ENCODE results near the gene LMTK3. TPM values are rescaled to one million over a fixed set of nuclear protein-coding genes. Genes with fewer than 3 reads are reported as not detected.

Gene LMTK3
- total and polyA plus RNA-seq, 2 experiments from 2014 or later, result 1.3 to 3.7 TPM

DNA sequence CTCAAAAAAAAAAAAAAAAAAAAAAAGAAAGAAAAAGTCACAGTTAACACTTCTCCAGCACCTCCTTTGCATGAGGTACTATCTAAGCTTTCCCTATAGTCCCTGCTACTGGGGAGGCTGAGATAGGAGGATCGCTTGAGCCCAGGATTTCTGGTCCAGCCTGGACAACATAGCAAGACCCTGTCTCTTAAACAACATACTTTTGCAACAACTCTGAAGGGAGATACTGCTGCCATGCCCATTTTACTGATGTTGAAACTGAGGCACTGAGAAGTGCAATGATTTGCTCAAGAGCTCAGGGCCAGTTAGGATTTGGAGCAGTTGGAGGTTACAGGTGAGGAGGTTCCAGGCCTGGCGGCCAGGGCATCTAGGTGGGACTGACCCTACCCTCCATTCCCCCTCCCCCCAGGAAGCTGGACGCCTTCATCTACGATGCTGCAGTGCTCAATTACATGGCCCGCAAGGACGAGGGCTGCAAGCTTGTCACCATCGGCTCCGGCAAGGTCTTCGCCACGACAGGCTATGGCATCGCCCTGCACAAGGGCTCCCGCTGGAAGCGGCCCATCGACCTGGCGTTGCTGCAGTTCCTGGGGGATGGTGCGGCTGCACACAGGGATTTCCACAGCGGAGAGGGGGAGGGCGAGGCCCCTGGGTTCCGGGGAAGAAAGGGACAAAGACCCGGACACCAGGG is 70.1 kb downstream of the LMTK3 start:
- Histone ChIP-seq H3K4me1 (ENCODE audit: insufficient read depth) (peaks cover 7% of the 10 kb centered on the region), H3K9me3 (ENCODE audit: low read depth) (no peaks in the 10 kb centered on the region), H3K4me2 (no peak overlapping the region), H3K36me3 (replicated peaks; ENCODE audit: insufficient read depth, low read depth) (no peaks in the 10 kb centered on the region), H4K20me1 (ENCODE audit: insufficient read depth, poor library complexity, severe bottlenecking) (no peaks in the 10 kb centered on the region), H3K4me3 (no peak overlapping the region), H2AFZ (no peak overlapping the region), H3K27me3 (peaks cover 7% of the 10 kb centered on the region), H3K79me2 (peaks cover 4% of the 10 kb centered on the region), H3K27ac (no peak overlapping the region), H3K9me2 (replicated peaks; ENCODE audit: insufficient read depth) (no peaks in the 10 kb centered on the region)
- TF ChIP-seq, protein P1, sequence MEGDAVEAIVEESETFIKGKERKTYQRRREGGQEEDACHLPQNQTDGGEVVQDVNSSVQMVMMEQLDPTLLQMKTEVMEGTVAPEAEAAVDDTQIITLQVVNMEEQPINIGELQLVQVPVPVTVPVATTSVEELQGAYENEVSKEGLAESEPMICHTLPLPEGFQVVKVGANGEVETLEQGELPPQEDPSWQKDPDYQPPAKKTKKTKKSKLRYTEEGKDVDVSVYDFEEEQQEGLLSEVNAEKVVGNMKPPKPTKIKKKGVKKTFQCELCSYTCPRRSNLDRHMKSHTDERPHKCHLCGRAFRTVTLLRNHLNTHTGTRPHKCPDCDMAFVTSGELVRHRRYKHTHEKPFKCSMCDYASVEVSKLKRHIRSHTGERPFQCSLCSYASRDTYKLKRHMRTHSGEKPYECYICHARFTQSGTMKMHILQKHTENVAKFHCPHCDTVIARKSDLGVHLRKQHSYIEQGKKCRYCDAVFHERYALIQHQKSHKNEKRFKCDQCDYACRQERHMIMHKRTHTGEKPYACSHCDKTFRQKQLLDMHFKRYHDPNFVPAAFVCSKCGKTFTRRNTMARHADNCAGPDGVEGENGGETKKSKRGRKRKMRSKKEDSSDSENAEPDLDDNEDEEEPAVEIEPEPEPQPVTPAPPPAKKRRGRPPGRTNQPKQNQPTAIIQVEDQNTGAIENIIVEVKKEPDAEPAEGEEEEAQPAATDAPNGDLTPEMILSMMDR (IDR thresholded peaks at IDR 0.05; ENCODE audit: poor library complexity), result no peak
- TF ChIP-seq EZH2 (IDR thresholded peaks at IDR 0.05; ENCODE audit: borderline replicate concordance) (no peak), EZH2phosphoT487 (IDR thresholded peaks at IDR 0.05; ENCODE audit: low read depth, severe bottlenecking, unreplicated experiment) (no peak)
- DNase-seq (ENCODE audit: low spot score), result no peak
- 92% methylated on average over 19 of the region's 20 CpGs for WGBS (ENCODE audit: low lambda C conversion rate, missing lambda C conversion rate)

DNA sequence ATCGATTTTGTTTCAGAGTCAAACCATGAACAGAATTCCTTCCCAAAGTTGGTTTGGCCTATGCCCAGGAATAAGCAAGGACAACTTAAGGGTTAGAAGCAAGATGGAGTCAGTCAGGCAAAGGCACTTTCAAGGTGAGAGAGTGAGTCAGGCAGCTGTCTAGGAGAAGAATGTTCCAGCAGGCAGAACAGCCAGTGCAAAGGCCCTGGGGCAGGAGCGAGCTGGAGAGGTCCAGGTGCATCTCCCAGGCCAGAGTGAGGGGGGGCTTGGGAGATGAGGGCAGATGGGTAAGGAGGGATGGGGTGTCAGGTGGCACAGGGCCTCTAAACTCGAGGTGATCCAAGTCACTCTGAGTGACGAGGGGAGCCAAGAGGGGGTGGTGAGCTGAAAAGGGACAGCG is 75.0 kb downstream of the LMTK3 start:
- H3K9me2 ChIP-seq (replicated peaks; ENCODE audit: insufficient read depth), result no peaks in the 10 kb centered on the region
- TF ChIP-seq, protein P1 (IDR thresholded peaks at IDR 0.05; ENCODE audit: poor library complexity), result no peak
- TF ChIP-seq EZH2phosphoT487 (IDR thresholded peaks at IDR 0.05; ENCODE audit: low read depth, severe bottlenecking, unreplicated experiment), result no peak
- no peak for TF ChIP-seq EZH2 (IDR thresholded peaks at IDR 0.05; ENCODE audit: borderline replicate concordance)
- no peak overlapping the region for H3K4me3 ChIP-seq
- WGBS (ENCODE audit: low lambda C conversion rate, missing lambda C conversion rate), result 93% methylated on average over 5 of the region's 5 CpGs
- no peaks in the 10 kb centered on the region for H3K79me2 ChIP-seq
- H3K4me2 ChIP-seq, result no peak overlapping the region
- no peak overlapping the region for H2AFZ ChIP-seq
- H4K20me1 ChIP-seq (ENCODE audit: insufficient read depth, poor library complexity, severe bottlenecking), result no peaks in the 10 kb centered on the region
- H3K36me3 ChIP-seq (replicated peaks; ENCODE audit: insufficient read depth, low read depth), result no peaks in the 10 kb centered on the region
- no peak for DNase-seq (ENCODE audit: low spot score)
- H3K27me3 ChIP-seq, result peaks cover under 1% of the 10 kb centered on the region
- H3K27ac ChIP-seq, result no peak overlapping the region
- no peaks in the 10 kb centered on the region for H3K9me3 ChIP-seq (ENCODE audit: low read depth)
- H3K4me1 ChIP-seq (ENCODE audit: insufficient read depth), result no peaks in the 10 kb centered on the region

Other genes starting within 250 kb of the LMTK3 start
- gene ZNF114, start 241.8 kb downstream of the LMTK3 start, total RNA-seq, result 0.84 and 0.90 TPM in 2 replicates
- gene ZNF114, start 241.8 kb downstream of the LMTK3 start, polyA plus RNA-seq, result 1.6 and 3.0 TPM in 2 replicates
- 68.4 and 80.1 TPM in 2 replicates for gene EMP3, start 186.3 kb downstream of the LMTK3 start, total RNA-seq
- 379 and 381 TPM in 2 replicates for gene EMP3, start 186.3 kb downstream of the LMTK3 start, polyA plus RNA-seq
- 5.3 and 5.9 TPM in 2 replicates for gene TMEM143, start 147.9 kb downstream of the LMTK3 start, total RNA-seq
- 11.2 and 20.8 TPM in 2 replicates for gene TMEM143, start 147.9 kb downstream of the LMTK3 start, polyA plus RNA-seq
- not detected in 2 replicates for gene SYNGR4, start 147.5 kb downstream of the LMTK3 start, total RNA-seq
- gene SYNGR4, start 147.5 kb downstream of the LMTK3 start, polyA plus RNA-seq, result 0.51 and 1.3 TPM in 2 replicates
- 164 and 179 TPM in 2 replicates for gene KDELR1, start 120.3 kb downstream of the LMTK3 start, total RNA-seq
- gene KDELR1, start 120.3 kb downstream of the LMTK3 start, polyA plus RNA-seq, result 278 and 288 TPM in 2 replicates
- 0.40 and 1.00 TPM in 2 replicates for gene GRIN2D, start 118.2 kb downstream of the LMTK3 start, total RNA-seq
- 2.1 and 2.7 TPM in 2 replicates for gene GRIN2D, start 118.2 kb downstream of the LMTK3 start, polyA plus RNA-seq
- gene GRWD1, start 65.9 kb downstream of the LMTK3 start, total RNA-seq, result 25.2 and 25.9 TPM in 2 replicates
- gene GRWD1, start 65.9 kb downstream of the LMTK3 start, polyA plus RNA-seq, result 33.1 and 36.6 TPM in 2 replicates
- gene KCNJ14, start 56.3 kb downstream of the LMTK3 start, total RNA-seq, result 0.12 and 0.70 TPM in 2 replicates
- 0.32 and 1.1 TPM in 2 replicates for gene KCNJ14, start 56.3 kb downstream of the LMTK3 start, polyA plus RNA-seq
- gene CYTH2, start 42.5 kb downstream of the LMTK3 start, total RNA-seq, result 63.1 and 69.6 TPM in 2 replicates
- gene CYTH2, start 42.5 kb downstream of the LMTK3 start, polyA plus RNA-seq, result 80.1 and 106 TPM in 2 replicates
- not detected in 2 replicates for gene SULT2B1, start 40.3 kb upstream of the LMTK3 start, total RNA-seq
- gene SULT2B1, start 40.3 kb upstream of the LMTK3 start, polyA plus RNA-seq, result 0.43 and 0.79 TPM in 2 replicates
- gene SPACA4, start 94.9 kb upstream of the LMTK3 start, total RNA-seq, result not detected in 2 replicates
- gene SPACA4, start 94.9 kb upstream of the LMTK3 start, polyA plus RNA-seq, result 0.30 TPM in 1 of 2 replicates, not detected in the other
- 13.8 and 22.2 TPM in 2 replicates for gene FAM83E, start 103.2 kb upstream of the LMTK3 start, total RNA-seq
- 12.4 and 16.1 TPM in 2 replicates for gene FAM83E, start 103.2 kb upstream of the LMTK3 start, polyA plus RNA-seq
- gene RPL18, start 107.3 kb upstream of the LMTK3 start, total RNA-seq, result 1,372 and 1,462 TPM in 2 replicates
- gene RPL18, start 107.3 kb upstream of the LMTK3 start, polyA plus RNA-seq, result 616 and 623 TPM in 2 replicates
- 45.2 and 56.7 TPM in 2 replicates for gene SPHK2, start 107.7 kb upstream of the LMTK3 start, total RNA-seq
- gene SPHK2, start 107.7 kb upstream of the LMTK3 start, polyA plus RNA-seq, result 39.4 and 48.2 TPM in 2 replicates
- gene DBP, start 125.5 kb upstream of the LMTK3 start, total RNA-seq, result 3.9 and 5.4 TPM in 2 replicates
- 11.8 and 20.4 TPM in 2 replicates for gene DBP, start 125.5 kb upstream of the LMTK3 start, polyA plus RNA-seq
- 11.7 and 12.0 TPM in 2 replicates for gene CA11, start 134.4 kb upstream of the LMTK3 start, total RNA-seq
- 43.6 and 48.6 TPM in 2 replicates for gene CA11, start 134.4 kb upstream of the LMTK3 start, polyA plus RNA-seq
- 0.08 TPM in 1 of 2 replicates, not detected in the other for gene NTN5, start 161.2 kb upstream of the LMTK3 start, total RNA-seq
- gene NTN5, start 161.2 kb upstream of the LMTK3 start, polyA plus RNA-seq, result 0.33 and 0.60 TPM in 2 replicates
- gene FUT2, start 184.1 kb upstream of the LMTK3 start, total RNA-seq, result 12.4 and 13.4 TPM in 2 replicates
- gene FUT2, start 184.1 kb upstream of the LMTK3 start, polyA plus RNA-seq, result 14.4 and 16.9 TPM in 2 replicates
- gene MAMSTR, start 207.9 kb upstream of the LMTK3 start, total RNA-seq, result 2.2 and 2.3 TPM in 2 replicates
- 5.2 and 7.5 TPM in 2 replicates for gene MAMSTR, start 207.9 kb upstream of the LMTK3 start, polyA plus RNA-seq
- 1.1 and 4.2 TPM in 2 replicates for gene RASIP1, start 228.8 kb upstream of the LMTK3 start, total RNA-seq
- 1.9 and 3.6 TPM in 2 replicates for gene RASIP1, start 228.8 kb upstream of the LMTK3 start, polyA plus RNA-seq
- gene IZUMO1, start 235.1 kb upstream of the LMTK3 start, total RNA-seq, result 0.40 and 0.57 TPM in 2 replicates
- gene IZUMO1, start 235.1 kb upstream of the LMTK3 start, polyA plus RNA-seq, result 0.52 and 1.3 TPM in 2 replicates
- gene FUT1, start 240.8 kb upstream of the LMTK3 start, total RNA-seq, result 2.4 TPM in 2 replicates
- 4.3 and 5.2 TPM in 2 replicates for gene FUT1, start 240.8 kb upstream of the LMTK3 start, polyA plus RNA-seq
- gene FGF21, start 243.7 kb upstream of the LMTK3 start, total RNA-seq, result not detected in 2 replicates
- not detected in 2 replicates for gene FGF21, start 243.7 kb upstream of the LMTK3 start, polyA plus RNA-seq

All from hepatocyte (in vitro differentiated cells).